ENCODE measurements around the gene LY6G5B.

LY6G5B gene, protein sequence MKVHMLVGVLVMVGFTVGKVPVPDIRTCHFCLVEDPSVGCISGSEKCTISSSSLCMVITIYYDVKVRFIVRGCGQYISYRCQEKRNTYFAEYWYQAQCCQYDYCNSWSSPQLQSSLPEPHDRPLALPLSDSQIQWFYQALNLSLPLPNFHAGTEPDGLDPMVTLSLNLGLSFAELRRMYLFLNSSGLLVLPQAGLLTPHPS

DNA sequence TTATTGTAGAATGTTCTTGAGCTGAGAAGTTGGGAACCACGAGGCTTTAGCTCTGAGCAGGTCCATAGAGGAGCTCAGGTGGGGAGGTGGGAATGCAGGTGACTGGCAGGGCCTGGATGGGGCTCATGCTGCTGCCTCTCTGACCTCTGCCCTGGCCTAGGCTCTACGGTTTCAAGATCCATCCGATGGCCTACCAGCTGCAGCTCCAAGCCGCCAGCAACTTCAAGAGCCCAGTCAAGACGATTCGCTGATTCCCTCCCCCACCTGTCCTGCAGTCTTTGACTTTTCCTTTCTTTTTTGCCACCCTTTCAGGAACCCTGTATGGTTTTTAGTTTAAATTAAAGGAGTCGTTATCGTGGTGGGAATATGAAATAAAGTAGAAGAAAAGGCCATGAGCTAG is at the start of gene LY6G5B:
Gene LY6G5B (plus strand): TSS at position 301 of the 400 bp plus-strand sequence. CDS start 975 bp downstream, outside the sequence.
- DNase-seq (ENCODE audit: low read depth in 2 of 2): no peak

DNA sequence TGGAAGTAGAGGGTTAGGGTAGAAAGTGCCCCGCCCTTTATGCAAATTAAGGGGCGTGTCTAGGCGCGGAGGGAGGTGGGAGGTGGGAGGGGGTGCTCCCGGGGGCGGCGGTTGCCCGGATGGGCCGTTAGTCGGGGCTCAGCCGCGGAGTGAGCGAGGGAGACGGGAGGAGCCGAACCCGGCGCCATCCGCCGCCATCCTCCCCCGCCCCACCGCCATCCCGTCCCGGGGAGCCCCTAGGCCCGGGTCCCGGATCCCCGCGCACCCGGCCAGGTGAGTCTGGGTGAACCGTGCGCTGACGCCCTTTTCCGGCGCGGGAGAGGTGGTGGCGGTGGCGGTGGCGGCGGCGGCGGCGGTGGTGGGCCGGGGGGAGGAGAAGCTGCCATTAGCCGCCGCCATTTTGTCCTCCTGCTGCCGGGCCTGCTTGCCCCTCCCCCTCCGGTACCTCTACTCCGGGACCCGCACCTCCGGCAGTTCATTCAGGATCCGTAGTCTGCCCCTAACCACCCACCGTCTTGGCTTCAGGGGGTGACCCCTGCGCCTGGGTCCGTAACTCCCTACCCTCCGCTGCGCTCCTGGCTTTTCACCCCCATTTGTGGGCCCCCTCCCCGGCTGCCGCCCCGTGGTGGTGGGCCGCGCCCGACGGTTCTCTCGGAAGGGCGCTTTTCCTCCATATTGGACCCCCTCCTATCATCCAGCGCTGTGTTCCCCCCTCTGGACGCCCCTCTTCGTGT is 49.0 kb upstream of the LY6G5B start, which contains the start of gene PRRC2A:
Gene PRRC2A (plus strand): TSS at position 130 of the 734 bp plus-strand sequence. CDS start 2,075 bp downstream, outside the sequence.
- peak in 1 of 2 donors; percentile 93 for DNase-seq (ENCODE audit: low read depth in 2 of 2)

- DNase-seq (ENCODE audit: low read depth in 2 of 2): no peak
Observed at GRCh38 chr6:31621320-31621939, 48.3 kb upstream of the LY6G5B start.

DNA sequence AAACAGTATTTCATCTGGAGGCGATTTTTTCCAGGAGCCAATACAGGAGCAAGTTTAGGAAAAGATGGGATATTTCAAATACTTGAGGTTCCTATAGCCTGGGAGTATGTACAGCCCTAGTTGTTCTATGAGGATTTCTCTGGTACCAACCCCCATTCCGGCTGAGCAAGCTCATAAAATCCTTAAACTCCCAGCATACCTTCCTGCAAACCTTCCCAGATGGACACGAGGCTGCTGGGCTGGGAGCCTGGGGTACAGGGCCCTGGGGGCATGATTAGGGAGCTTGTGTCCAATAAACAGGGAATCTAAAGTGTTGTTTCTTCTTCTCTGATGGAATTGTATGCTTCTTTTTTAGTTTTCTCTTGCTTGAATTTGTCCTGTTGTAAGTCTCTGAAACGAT is 47.8 kb upstream of the LY6G5B start:
- DNase-seq (ENCODE audit: low read depth in 2 of 2): no peak

DNA sequence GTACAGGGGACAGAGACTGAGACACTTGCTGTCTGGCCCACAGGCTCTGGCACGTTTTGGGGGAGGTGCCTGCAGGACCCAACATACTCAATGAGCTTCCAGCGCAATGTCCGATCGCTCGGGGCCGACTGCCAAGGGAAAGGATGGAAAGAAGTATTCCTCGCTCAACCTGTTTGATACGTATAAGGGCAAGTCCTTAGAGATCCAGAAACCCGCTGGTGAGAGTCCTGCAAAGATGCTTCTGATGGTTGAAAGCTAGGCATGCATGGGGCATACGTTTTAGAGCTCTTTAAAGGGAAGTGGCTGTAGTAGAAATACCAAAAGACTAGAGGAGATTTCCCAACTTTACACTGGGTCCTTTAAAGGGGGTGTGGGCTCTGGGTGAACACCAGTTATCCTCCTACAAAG is 47.1 kb upstream of the LY6G5B start:
- no peak for DNase-seq (ENCODE audit: low read depth in 2 of 2)

DNA sequence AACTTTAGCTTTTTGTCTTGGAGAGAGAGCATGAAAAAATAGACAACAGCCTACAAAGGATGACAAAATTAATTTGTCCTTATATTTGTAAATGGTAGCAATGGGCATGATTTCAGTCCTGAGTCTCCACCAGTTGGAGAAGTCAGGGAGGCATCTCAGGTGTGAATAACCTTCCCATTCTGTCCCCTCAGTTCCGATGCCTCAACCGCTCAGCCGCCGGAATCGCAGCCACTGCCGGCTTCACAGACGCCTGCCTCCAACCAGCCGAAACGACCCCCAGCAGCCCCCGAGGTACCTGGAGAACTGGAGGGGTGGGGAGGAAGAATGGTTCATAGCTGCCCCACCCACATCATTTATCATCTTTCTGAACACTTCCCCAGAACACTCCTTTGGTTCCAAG is 45.7 kb upstream of the LY6G5B start:
- DNase-seq (ENCODE audit: low read depth in 2 of 2): no peak

- no peak for DNase-seq (ENCODE audit: low read depth in 2 of 2)
Observed at GRCh38 chr6:31626952-31627351, 42.8 kb upstream of the LY6G5B start.

DNA sequence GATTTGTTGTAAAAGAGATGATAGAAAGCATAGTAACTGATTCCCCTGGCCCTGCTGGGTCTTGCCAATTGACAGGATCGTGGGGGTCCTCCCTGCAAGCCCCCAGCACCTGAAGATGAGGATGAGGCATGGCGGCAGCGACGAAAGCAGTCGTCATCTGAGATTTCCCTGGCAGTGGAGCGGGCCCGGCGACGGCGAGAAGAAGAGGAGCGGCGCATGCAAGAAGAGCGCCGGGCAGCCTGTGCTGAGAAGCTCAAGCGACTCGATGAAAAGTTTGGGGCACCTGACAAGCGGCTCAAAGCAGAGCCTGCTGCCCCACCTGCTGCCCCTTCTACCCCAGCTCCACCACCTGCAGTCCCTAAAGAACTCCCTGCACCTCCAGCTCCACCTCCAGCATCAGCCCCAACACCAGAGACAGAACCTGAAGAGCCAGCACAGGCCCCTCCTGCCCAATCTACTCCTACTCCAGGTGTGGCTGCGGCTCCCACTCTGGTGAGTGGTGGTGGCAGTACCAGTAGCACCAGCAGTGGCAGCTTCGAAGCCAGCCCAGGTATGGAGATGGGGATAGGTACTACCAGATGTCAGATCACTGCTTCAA is 42.0 kb upstream of the LY6G5B start:
- DNase-seq (ENCODE audit: low read depth in 2 of 2): no peak

GRCh38 chr6:31629014-31629413 is 40.8 kb upstream of the LY6G5B start:
- DNase-seq (ENCODE audit: low read depth in 2 of 2): no peak

GRCh38 chr6:31630177-31630934 is 39.4 kb upstream of the LY6G5B start:
- no peak for DNase-seq (ENCODE audit: low read depth in 2 of 2)

GRCh38 chr6:31631209-31631608 is 38.6 kb upstream of the LY6G5B start:
- no peak for DNase-seq (ENCODE audit: low read depth in 2 of 2)

GRCh38 chr6:31631681-31632278 is 38.0 kb upstream of the LY6G5B start:
- DNase-seq (ENCODE audit: low read depth in 2 of 2): no peak

DNA sequence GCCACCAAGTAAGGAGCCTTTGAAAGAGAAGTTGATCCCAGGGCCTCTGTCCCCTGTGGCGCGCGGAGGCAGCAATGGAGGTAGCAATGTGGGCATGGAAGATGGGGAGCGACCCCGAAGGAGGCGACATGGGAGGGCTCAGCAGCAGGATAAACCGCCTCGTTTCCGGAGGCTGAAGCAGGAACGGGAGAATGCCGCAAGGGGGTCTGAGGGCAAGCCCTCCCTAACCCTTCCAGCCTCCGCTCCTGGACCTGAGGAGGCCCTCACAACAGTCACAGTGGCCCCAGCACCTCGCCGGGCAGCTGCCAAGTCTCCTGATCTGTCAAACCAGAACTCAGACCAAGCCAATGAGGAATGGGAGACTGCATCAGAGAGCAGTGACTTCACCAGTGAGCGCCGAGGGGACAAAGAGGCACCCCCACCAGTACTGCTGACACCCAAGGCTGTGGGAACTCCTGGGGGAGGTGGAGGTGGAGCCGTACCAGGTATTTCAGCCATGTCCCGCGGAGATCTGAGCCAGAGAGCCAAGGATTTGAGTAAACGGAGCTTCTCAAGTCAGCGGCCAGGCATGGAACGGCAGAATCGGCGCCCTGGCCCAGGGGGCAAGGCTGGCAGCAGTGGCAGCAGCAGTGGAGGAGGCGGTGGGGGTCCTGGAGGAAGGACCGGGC is 37.4 kb upstream of the LY6G5B start:
- no peak for DNase-seq (ENCODE audit: low read depth in 2 of 2)

DNA sequence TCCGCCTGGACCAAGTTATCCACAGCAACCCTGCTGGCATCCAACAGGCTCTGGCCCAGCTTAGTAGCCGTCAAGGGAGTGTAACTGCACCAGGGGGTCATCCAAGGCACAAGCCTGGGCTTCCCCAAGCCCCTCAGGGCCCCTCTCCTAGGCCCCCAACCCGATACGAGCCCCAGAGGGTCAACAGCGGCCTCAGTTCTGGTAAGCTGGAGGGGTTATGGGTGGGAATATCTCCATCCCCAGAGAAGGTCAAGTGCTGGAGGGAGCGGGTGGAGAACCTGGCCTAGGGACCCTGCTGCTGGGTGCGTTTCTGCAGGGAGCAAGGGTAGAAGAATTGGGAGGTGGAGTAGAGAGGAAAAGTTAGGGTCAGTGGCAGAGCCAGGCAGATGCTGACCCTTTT is 36.3 kb upstream of the LY6G5B start:
- DNase-seq (ENCODE audit: low read depth in 2 of 2): no peak

GRCh38 chr6:31634131-31634530 is 35.6 kb upstream of the LY6G5B start:
- DNase-seq (ENCODE audit: low read depth in 2 of 2): no peak

GRCh38 chr6:31634969-31635575 is 34.7 kb upstream of the LY6G5B start:
- DNase-seq (ENCODE audit: low read depth in 2 of 2): no peak

DNA sequence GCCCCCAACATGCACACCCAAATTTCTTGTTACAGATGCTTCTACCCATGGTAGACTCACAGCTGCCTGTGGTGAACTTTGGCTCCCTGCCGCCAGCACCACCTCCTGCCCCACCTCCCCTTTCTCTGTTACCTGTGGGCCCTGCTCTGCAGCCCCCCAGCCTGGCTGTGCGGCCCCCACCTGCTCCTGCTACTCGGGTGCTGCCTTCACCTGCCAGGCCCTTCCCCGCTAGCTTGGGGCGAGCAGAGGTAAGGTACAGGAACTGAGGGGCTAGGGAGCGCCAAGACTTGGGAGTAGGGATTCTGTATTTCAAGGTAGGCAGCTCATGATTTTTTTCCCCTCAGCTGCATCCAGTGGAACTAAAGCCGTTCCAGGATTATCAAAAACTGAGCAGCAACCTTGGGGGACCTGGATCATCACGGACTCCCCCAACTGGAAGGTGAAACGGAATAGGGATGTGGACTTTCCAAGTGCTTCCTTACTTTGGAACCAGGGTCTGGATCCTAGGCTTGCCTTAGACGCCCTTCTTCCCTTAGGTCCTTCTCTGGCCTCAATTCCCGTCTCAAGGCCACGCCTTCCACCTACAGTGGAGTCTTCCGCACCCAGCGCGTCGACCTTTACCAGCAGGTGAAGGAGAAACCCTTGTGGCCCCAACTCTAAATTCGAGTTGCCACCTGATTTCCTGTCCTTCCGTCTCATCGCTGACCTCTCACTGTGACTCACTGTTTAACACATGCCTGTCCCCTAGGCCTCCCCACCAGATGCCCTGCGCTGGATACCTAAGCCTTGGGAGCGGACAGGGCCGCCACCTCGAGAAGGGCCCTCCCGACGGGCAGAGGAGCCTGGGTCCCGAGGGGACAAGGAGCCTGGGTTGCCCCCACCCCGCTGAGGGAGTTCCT is 32.8 kb upstream of the LY6G5B start:
- no peak for DNase-seq (ENCODE audit: low read depth in 2 of 2)

DNA sequence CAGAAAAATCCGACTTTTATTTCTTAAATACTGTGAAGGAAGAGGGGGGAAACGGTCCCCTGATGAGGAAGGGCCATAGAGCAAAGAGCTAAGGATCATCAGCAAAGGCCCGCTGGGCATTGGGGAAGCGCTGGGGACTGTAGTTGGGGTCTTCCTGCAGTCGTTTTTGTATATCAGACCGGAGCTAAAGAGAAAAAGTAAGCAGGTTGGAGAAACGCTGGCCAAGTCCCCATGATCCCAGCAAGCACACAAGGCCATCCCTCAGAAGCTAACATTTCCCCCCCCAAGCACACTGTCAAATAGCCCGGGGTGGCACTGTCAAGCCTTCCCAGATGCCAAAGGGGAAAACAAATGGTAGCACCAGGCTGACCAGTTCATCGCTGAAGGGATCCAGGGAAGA is 30.7 kb upstream of the LY6G5B start:
- DNase-seq (ENCODE audit: low read depth in 2 of 2): no peak

GRCh38 chr6:31639449-31639861 is 30.3 kb upstream of the LY6G5B start:
- no peak for DNase-seq (ENCODE audit: low read depth in 2 of 2)
